GM23338 (cell line): ENCODE data around the gene AGRN. TPM values are rescaled to one million over a fixed set of nuclear protein-coding genes. Genes with fewer than 3 reads are reported as not detected.
A peak's percentile ranks its signal among the peaks of the same experiment; 100 is the strongest.

ENCODE experiments used
- ATAC-seq: fragments of 200-7000 bp; cut with Tn5 transposase; 3 replicates; pipeline ENCODE4 v1.9.1; 2020
- DNase-seq: peaks from one replicate; pipeline ENCODE4 v3.0.0-alpha.2; 2015; ENCODE audit warnings: low spot score
- H2AFZ ChIP-seq: fragments of 200-600 bp; sonication (generic); 2 replicates; pipeline ENCODE4 v1.8.0; 2016; ENCODE audit warnings: antibody characterized with exemption, mild to moderate bottlenecking, moderate library complexity
- H3F3A ChIP-seq: fragments of 200-600 bp; sonication (generic); replicated peaks from 2 replicates; pipeline ENCODE4 v1.8.0; 2017; ENCODE audit warnings: antibody characterized with exemption, mixed run types, low read depth
- H3K27ac ChIP-seq: fragments of 200-600 bp; sonication (generic); 2 replicates; pipeline ENCODE4 v1.6.1; 2016; ENCODE audit warnings: low read depth
- H3K27me3 ChIP-seq: fragments of 200-600 bp; sonication (generic); 2 replicates; pipeline ENCODE4 v1.8.0; 2016; ENCODE audit warnings: mild to moderate bottlenecking, mixed run types, moderate library complexity; ENCODE audit not compliant: insufficient read depth
- H3K36me3 ChIP-seq: fragments of 200-600 bp; sonication (generic); 2 replicates; pipeline ENCODE4 v1.8.0; 2016; ENCODE audit warnings: mild to moderate bottlenecking; ENCODE audit not compliant: insufficient read depth
- H3K4me1 ChIP-seq: fragments of 200-600 bp; sonication (generic); 2 replicates; pipeline ENCODE4 v1.8.0; 2016; ENCODE audit warnings: mild to moderate bottlenecking, moderate library complexity; ENCODE audit not compliant: insufficient read depth
- H3K4me2 ChIP-seq: fragments of 200-600 bp; sonication (generic); 2 replicates; pipeline ENCODE4 v1.7.1; 2017; ENCODE audit warnings: mixed run types
- H3K4me3 ChIP-seq: fragments of 200-600 bp; sonication (generic); 2 replicates; pipeline ENCODE4 v1.6.1; 2016; ENCODE audit warnings: mixed run types
- H3K79me2 ChIP-seq: fragments of 200-600 bp; sonication (generic); replicated peaks from 2 replicates; pipeline ENCODE4 v1.8.0; 2017; ENCODE audit warnings: mild to moderate bottlenecking; ENCODE audit not compliant: insufficient read depth
- H3K9me2 ChIP-seq: fragments of 200-600 bp; sonication (generic); 2 replicates; pipeline ENCODE4 v1.8.0; 2017; ENCODE audit not compliant: insufficient read depth
- H4K20me1 ChIP-seq: fragments of 200-600 bp; sonication (generic); replicated peaks from 2 replicates; pipeline ENCODE4 v1.8.0; 2017; ENCODE audit warnings: mild to moderate bottlenecking; ENCODE audit not compliant: insufficient read depth
- H3K27ac Mint-ChIP-seq: 2 replicates; pipeline ENCODE4 v1.8.0; 2020; ENCODE audit warnings: inconsistent platforms, mild to moderate bottlenecking, moderate library complexity, mixed read lengths
- H3K27me3 Mint-ChIP-seq: 3 replicates; pipeline ENCODE4 v1.8.0; 2022; ENCODE audit warnings: low read depth, mild to moderate bottlenecking, moderate library complexity, mixed read lengths, inconsistent platforms; ENCODE audit not compliant: insufficient read depth, poor library complexity
- H3K36me3 Mint-ChIP-seq: 3 replicates; pipeline ENCODE4 v1.8.0; 2021; ENCODE audit warnings: low read depth, mild to moderate bottlenecking, inconsistent platforms, moderate library complexity, mixed read lengths
- H3K4me1 Mint-ChIP-seq: 3 replicates; pipeline ENCODE4 v1.8.0; 2020; ENCODE audit warnings: mild to moderate bottlenecking, inconsistent platforms, mixed read lengths
- H3K4me3 Mint-ChIP-seq: 3 replicates; pipeline ENCODE4 v1.8.0; 2021; ENCODE audit warnings: moderate library complexity, mild to moderate bottlenecking, inconsistent platforms, mixed read lengths
- H3K9me3 Mint-ChIP-seq: 3 replicates; pipeline ENCODE4 v1.8.0; 2020; ENCODE audit warnings: moderate library complexity, mild to moderate bottlenecking, inconsistent platforms, mixed read lengths
- CREB1 ChIP-seq: fragments of 250-450 bp; sonication (Bioruptor Pico); IDR thresholded peaks from 2 replicates; pipeline ENCODE4 v1.5.0; 2020; ENCODE audit warnings: low read depth, mild to moderate bottlenecking, moderate library complexity
- EZH2 ChIP-seq: fragments of 200-600 bp; sonication (generic); IDR thresholded peaks from one replicate; pipeline ENCODE4 v1.8.0; 2017; ENCODE audit warnings: antibody characterized with exemption, mild to moderate bottlenecking, low read depth; ENCODE audit not compliant: unreplicated experiment
- EZH2phosphoT487 ChIP-seq: fragments of 200-600 bp; sonication (generic); IDR thresholded peaks from one replicate; pipeline ENCODE4 v1.8.1; 2018; ENCODE audit warnings: antibody characterized with exemption; ENCODE audit not compliant: unreplicated experiment
- JUNB ChIP-seq: IDR thresholded peaks from one replicate; pipeline ENCODE4 v1.6.1; 2016; ENCODE audit warnings: antibody characterized with exemption; ENCODE audit not compliant: unreplicated experiment
- NANOG ChIP-seq: IDR thresholded peaks from 2 replicates; pipeline ENCODE4 v1.6.1; 2016; ENCODE audit warnings: antibody characterized with exemption, borderline replicate concordance
- POLR2AphosphoS5 ChIP-seq: IDR thresholded peaks from 2 replicates; pipeline ENCODE4 v1.6.1; 2016; ENCODE audit warnings: antibody characterized with exemption, low read depth
- STAT1 ChIP-seq: IDR thresholded peaks from one replicate; pipeline ENCODE4 v1.6.1; 2016; ENCODE audit warnings: antibody characterized with exemption; ENCODE audit not compliant: unreplicated experiment
- ZNF114 ChIP-seq: fragments of 250-450 bp; sonication (Bioruptor Pico); IDR thresholded peaks from 2 replicates; pipeline ENCODE4 v1.5.0; 2020; ENCODE audit warnings: mild to moderate bottlenecking, moderate library complexity
- polyA plus RNA-seq: library from polyadenylated mRNA; unstranded; fragments of >200 nt; fragmentation: Nextera tagmentation; extraction: Ambion mirVana; gene quantifications from 2 replicates; pipeline ENCODE4 v1.2.1, GENCODE V29; 2016
- total RNA-seq: library from RNA; depleted of rRNA; stranded (reverse); fragments of >200 nt; shearing (Covaris generic); gene quantifications from 2 replicates; pipeline ENCODE4 v1.2.3, GENCODE V29; 2014
- TF ChIP-seq, protein P1 (sequence below): IDR thresholded peaks from one replicate; pipeline ENCODE4 v1.6.1; 2018; ENCODE audit warnings: antibody characterized with exemption; ENCODE audit not compliant: unreplicated experiment
- TF ChIP-seq, protein P2 (sequence below): IDR thresholded peaks from 2 replicates; pipeline ENCODE4 v1.6.1; 2016; ENCODE audit warnings: antibody characterized with exemption
- TF ChIP-seq, protein P3 (sequence below): fragments of 250-450 bp; sonication (Bioruptor Pico); IDR thresholded peaks from 2 replicates; pipeline ENCODE4 v1.5.0; 2020; ENCODE audit warnings: mild to moderate bottlenecking, moderate library complexity

AGRN gene
- total and polyA plus RNA-seq, 2 experiments from 2014 or later, result 12.3 to 185 TPM

DNA sequence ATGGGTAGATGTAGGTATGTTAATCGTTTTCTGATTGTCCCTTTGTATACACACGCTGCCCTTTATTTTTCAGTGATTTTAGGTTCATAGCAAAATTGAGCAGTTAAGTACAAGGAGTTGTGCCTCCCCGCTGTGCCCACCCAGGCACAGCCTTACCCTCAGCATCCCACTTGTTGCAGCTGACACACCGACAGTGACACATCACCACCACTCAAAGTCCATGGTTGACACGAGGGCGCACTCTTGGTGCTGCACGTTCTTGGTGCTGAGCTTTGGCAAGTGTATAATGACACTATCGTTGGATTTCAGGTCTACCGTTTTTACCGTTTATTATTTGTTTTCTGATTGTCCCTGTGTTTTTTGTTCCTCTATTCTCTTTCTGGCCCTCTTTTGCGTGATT lies 80.4 kb downstream of the AGRN start:
- Histone ChIP-seq H4K20me1 (no peaks in the 10 kb centered on the region; the same call in 1 of the 2 replicates), H3K4me3 (no peak overlapping the region), H2AFZ (no peak overlapping the region), H3K4me1 (no peaks in the 10 kb centered on the region), H3K4me2 (no peak overlapping the region), H3K27me3 (peaks cover 14% of the 10 kb centered on the region; the same call in 1 of the 2 replicates), H3F3A (no peaks in the 10 kb centered on the region), H3K36me3 (no peaks in the 10 kb centered on the region), H3K27ac (no peak overlapping the region), H3K9me2 (no peaks in the 10 kb centered on the region), H3K79me2 (no peaks in the 10 kb centered on the region)
- Mint-ChIP-seq H3K4me1 (no peaks in the 10 kb centered on the region), H3K27me3 (peaks cover 7% of the 10 kb centered on the region), H3K36me3 (peaks cover 27% of the 10 kb centered on the region; the same call in 2 of the 3 replicates), H3K27ac (no peak overlapping the region), H3K4me3 (no peak overlapping the region), H3K9me3 (peaks cover 36% of the 10 kb centered on the region)
- DNase-seq (no peak), ATAC-seq (no peak)
- TF ChIP-seq NANOG (no peak), CREB1 (CRISPR knock-in tag) (no peak), POLR2AphosphoS5 (0 out of 2 replicates have a peak, but pooled peaks have one; percentile 25)

DNA sequence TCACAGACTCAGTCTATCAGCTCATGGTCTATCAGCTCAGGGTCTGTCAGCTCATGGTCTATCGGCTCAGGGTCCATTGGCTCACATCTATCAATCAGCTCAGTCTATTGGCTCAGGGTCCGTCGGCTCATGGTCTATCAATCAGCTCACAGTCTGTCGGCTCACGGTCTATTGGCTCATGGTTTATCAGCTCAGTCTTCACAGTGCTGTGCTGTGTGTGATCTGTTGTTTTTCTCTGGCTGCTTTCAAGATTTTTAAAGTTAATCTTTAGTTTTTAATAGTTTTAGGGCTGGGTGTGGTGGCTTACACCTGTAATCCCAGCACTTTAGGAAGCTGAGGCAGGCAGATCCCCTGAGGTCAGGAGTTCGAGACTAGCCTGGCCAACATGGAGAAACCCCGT lies 81.6 kb downstream of the AGRN start:
- Histone ChIP-seq H3K4me3 (no peak overlapping the region), H4K20me1 (no peaks in the 10 kb centered on the region; the same call in 1 of the 2 replicates), H3K4me2 (no peak overlapping the region), H2AFZ (no peak overlapping the region), H3K79me2 (peaks cover 6% of the 10 kb centered on the region; the same call in 1 of the 2 replicates), H3K4me1 (no peaks in the 10 kb centered on the region), H3K27ac (no peak overlapping the region), H3K36me3 (peaks cover 5% of the 10 kb centered on the region; the same call in 1 of the 2 replicates), H3F3A (no peaks in the 10 kb centered on the region), H3K27me3 (peaks cover 14% of the 10 kb centered on the region; the same call in 1 of the 2 replicates), H3K9me2 (no peaks in the 10 kb centered on the region)
- DNase-seq (no peak), ATAC-seq (no peak)
- H3K27me3 Mint-ChIP-seq, result peaks cover 7% of the 10 kb centered on the region
- no peak overlapping the region for H3K27ac Mint-ChIP-seq
- H3K9me3 Mint-ChIP-seq, result peaks cover 40% of the 10 kb centered on the region
- H3K36me3 Mint-ChIP-seq, result peaks cover 36% of the 10 kb centered on the region
- H3K4me1 Mint-ChIP-seq, result no peaks in the 10 kb centered on the region
- no peak overlapping the region for H3K4me3 Mint-ChIP-seq
- TF ChIP-seq, protein P1, sequence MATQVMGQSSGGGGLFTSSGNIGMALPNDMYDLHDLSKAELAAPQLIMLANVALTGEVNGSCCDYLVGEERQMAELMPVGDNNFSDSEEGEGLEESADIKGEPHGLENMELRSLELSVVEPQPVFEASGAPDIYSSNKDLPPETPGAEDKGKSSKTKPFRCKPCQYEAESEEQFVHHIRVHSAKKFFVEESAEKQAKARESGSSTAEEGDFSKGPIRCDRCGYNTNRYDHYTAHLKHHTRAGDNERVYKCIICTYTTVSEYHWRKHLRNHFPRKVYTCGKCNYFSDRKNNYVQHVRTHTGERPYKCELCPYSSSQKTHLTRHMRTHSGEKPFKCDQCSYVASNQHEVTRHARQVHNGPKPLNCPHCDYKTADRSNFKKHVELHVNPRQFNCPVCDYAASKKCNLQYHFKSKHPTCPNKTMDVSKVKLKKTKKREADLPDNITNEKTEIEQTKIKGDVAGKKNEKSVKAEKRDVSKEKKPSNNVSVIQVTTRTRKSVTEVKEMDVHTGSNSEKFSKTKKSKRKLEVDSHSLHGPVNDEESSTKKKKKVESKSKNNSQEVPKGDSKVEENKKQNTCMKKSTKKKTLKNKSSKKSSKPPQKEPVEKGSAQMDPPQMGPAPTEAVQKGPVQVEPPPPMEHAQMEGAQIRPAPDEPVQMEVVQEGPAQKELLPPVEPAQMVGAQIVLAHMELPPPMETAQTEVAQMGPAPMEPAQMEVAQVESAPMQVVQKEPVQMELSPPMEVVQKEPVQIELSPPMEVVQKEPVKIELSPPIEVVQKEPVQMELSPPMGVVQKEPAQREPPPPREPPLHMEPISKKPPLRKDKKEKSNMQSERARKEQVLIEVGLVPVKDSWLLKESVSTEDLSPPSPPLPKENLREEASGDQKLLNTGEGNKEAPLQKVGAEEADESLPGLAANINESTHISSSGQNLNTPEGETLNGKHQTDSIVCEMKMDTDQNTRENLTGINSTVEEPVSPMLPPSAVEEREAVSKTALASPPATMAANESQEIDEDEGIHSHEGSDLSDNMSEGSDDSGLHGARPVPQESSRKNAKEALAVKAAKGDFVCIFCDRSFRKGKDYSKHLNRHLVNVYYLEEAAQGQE, result no peak
- TF ChIP-seq STAT1 (no peak), CREB1 (CRISPR knock-in tag) (no peak), ZNF114 (no peak), JUNB (no peak), NANOG (no peak), EZH2phosphoT487 (no peak), EZH2 (no peak)
- TF ChIP-seq, protein P2, sequence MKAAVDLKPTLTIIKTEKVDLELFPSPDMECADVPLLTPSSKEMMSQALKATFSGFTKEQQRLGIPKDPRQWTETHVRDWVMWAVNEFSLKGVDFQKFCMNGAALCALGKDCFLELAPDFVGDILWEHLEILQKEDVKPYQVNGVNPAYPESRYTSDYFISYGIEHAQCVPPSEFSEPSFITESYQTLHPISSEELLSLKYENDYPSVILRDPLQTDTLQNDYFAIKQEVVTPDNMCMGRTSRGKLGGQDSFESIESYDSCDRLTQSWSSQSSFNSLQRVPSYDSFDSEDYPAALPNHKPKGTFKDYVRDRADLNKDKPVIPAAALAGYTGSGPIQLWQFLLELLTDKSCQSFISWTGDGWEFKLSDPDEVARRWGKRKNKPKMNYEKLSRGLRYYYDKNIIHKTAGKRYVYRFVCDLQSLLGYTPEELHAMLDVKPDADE, result no peak
- TF ChIP-seq, protein P3, sequence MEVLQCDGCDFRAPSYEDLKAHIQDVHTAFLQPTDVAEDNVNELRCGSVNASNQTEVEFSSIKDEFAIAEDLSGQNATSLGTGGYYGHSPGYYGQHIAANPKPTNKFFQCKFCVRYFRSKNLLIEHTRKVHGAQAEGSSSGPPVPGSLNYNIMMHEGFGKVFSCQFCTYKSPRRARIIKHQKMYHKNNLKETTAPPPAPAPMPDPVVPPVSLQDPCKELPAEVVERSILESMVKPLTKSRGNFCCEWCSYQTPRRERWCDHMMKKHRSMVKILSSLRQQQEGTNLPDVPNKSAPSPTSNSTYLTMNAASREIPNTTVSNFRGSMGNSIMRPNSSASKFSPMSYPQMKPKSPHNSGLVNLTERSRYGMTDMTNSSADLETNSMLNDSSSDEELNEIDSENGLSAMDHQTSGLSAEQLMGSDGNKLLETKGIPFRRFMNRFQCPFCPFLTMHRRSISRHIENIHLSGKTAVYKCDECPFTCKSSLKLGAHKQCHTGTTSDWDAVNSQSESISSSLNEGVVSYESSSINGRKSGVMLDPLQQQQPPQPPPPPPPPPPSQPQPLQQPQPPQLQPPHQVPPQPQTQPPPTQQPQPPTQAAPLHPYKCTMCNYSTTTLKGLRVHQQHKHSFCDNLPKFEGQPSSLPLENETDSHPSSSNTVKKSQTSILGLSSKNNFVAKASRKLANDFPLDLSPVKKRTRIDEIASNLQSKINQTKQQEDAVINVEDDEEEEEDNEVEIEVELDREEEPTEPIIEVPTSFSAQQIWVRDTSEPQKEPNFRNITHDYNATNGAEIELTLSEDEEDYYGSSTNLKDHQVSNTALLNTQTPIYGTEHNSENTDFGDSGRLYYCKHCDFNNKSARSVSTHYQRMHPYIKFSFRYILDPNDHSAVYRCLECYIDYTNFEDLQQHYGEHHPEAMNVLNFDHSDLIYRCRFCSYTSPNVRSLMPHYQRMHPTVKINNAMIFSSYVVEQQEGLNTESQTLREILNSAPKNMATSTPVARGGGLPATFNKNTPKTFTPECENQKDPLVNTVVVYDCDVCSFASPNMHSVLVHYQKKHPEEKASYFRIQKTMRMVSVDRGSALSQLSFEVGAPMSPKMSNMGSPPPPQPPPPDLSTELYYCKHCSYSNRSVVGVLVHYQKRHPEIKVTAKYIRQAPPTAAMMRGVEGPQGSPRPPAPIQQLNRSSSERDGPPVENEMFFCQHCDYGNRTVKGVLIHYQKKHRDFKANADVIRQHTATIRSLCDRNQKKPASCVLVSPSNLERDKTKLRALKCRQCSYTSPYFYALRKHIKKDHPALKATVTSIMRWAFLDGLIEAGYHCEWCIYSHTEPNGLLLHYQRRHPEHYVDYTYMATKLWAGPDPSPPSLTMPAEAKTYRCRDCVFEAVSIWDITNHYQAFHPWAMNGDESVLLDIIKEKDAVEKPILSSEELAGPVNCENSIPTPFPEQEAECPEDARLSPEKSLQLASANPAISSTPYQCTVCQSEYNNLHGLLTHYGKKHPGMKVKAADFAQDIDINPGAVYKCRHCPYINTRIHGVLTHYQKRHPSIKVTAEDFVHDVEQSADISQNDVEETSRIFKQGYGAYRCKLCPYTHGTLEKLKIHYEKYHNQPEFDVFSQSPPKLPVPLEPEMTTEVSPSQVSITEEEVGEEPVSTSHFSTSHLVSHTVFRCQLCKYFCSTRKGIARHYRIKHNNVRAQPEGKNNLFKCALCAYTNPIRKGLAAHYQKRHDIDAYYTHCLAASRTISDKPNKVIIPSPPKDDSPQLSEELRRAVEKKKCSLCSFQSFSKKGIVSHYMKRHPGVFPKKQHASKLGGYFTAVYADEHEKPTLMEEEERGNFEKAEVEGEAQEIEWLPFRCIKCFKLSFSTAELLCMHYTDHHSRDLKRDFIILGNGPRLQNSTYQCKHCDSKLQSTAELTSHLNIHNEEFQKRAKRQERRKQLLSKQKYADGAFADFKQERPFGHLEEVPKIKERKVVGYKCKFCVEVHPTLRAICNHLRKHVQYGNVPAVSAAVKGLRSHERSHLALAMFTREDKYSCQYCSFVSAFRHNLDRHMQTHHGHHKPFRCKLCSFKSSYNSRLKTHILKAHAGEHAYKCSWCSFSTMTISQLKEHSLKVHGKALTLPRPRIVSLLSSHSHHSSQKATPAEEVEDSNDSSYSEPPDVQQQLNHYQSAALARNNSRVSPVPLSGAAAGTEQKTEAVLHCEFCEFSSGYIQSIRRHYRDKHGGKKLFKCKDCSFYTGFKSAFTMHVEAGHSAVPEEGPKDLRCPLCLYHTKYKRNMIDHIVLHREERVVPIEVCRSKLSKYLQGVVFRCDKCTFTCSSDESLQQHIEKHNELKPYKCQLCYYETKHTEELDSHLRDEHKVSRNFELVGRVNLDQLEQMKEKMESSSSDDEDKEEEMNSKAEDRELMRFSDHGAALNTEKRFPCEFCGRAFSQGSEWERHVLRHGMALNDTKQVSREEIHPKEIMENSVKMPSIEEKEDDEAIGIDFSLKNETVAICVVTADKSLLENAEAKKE (CRISPR knock-in tag), result no peak
